ENCODE results near the gene TMEM186.
"Not testable (repeated sequence)": the region's sequence is repeated elsewhere in the genome, so short reads cannot be mapped to it uniquely, and the experiment has no call there.

TMEM186 gene

DNA sequence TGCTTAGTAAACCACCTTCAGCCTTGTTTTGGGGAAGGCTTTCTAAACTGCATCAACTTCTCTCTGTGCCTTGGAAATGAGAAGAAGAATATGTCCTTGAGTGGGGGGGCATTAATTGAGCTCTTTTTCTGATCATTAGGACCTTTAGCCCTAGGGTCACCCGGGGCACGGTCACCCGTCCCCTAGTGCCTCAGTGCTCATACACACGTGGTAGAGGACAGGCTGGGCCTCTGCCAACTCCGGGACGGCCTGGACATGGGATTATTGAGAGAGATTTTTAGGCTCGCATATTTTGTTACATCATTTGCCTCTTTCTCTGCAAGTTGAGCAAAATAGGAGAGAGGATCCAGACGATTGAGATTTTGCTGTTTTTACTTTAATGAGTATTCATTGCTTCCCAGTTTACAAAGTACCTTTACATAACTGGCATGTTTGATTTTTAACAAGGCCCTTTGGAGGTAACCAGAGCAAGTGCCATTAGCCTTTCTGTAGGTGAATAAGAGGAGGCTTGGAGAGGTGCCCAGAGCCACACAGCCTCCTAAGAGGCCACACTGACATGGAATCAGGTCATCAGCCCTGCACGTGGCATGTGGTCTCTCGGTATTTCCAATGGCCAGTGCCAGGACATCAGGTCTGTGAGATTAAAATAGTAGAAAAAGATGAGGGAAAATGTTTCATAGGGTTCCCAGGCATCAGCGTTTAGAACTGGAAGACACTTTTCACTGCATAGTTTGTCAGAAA lies 11.3 kb upstream of the TMEM186 start:
- DNase-seq = no peak

DNA sequence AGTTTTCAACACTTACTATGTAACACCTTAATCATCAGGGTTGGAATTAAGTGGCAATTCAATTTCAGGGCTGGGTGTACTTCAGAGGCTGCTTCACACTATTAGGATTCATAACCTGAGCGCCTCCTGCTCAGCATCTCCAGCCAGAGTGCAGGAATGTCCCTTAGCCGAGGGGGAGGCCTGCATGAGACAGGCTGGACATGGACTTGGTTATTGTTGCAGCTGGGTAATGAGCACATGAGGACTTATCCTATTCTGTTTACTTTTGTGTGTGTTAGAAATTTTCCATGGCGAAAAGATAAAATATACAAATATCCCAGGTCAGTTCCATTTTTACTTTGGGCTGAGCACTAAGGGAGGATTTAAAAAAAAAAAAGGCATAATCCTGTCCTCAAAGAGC lies 10.6 kb upstream of the TMEM186 start:
- no peak for DNase-seq

DNA sequence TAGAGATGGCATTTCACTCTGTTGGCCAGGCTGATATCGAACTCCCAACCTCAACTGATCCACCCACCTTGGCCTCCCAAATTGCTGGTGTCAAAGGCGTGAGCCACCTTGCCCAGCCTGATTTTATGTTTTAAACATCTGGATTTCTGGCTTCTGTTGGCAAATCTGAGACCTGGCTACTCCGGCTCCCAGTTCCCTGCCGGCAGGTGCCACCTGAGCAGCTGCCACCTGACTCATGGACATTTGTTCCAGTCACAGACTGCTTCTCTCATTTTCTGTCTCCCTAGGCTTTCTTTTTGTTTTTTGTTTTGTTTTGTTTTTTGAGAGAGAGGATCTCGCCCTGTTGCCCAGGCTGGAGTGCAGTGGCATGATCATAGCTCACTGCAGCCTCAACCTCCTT lies 9.8 kb upstream of the TMEM186 start:
- DNase-seq = no peak

DNA sequence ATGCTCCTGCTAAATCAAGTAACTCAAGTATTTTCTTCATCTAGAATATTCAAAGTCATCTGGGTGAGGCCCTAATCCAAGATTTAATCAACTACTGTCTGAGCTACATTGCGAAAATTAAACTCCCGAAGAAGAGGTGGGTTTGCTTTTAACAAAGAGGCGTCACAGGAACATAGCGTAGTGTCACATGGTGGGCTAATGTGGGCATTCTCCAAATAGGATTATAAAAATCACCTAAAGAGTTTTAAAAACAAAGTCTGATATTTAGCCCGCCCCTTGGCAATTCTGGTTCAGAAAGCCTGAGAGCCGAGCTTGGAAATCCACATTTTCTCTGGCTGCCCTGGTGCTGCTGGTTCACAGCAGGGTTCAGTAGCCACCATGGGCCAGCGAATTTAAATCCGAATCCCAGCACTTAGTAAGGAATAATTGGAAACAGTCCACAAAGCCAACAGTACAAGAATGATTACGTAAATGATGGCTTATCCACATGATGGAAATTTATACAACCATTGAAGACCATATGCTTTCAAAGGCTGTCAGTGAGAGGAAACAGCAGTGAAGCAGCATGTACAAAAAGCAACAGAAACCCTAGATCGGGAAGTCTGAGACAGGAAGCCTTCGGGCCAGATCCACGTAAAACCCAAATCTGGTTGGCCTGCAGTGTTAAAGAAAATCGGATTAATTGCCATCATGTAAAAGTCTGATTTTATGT lies 9.0 kb upstream of the TMEM186 start:
- DNase-seq = no peak

DNA sequence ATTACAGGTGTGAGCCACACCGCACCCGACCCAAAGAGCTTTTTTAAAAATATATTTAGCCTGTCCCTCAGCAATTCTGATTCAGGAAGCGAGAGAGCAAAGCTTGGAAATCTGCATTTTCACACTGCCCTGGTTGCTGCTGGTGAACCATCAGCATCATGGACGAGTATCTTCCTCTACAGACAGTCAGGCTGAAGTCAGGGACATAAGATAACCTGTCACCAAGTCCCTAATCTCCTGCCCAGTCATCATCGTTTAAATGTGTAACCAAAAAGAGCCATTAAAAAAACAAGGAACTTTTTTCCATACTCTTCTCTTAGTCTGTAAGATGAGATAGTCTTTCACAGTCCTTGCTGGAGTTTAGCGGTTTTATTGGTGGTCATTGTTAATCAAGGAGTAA lies 6.9 kb upstream of the TMEM186 start:
- DNase-seq = no peak

DNA sequence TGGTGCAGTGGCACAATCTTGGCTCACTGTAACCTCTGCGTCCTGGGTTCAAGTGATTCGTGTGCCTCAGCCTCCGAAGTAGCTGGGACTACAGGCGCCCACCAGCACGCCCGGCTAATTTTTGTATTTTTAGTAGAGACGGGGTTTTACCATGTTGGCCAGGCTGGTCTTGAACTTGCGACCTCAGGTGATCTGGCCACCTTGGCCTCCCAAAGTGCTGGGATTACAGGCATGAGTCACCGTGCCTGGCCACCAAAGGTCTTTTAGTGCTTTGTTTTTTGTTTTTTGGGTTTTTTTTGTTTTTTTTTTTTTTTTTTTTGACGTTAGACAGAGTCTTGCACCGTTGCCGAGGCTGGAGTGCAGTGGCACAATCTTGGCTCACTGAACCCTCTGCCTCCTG lies 6.3 kb upstream of the TMEM186 start:
- DNase-seq = not testable (repeated sequence)

DNA sequence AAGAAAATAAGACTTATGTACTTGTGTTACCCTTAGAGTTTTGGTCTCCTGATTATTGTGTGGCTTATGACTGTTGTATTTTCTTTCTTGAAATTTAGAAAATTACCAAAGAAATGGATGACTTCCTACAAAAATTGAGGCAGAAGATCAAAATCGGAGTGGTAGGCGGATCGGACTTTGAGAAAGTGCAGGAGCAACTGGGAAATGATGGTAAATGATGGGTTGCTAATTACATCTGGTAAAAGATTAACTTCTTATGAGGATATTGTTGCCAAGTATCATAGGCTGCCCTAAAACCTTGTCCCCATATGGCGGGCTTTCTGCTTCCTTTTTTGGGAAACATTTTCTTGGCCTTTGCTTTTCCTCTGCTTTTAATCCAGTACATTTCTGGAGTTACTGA lies 4.3 kb upstream of the TMEM186 start:
- DNase-seq = no peak

DNA sequence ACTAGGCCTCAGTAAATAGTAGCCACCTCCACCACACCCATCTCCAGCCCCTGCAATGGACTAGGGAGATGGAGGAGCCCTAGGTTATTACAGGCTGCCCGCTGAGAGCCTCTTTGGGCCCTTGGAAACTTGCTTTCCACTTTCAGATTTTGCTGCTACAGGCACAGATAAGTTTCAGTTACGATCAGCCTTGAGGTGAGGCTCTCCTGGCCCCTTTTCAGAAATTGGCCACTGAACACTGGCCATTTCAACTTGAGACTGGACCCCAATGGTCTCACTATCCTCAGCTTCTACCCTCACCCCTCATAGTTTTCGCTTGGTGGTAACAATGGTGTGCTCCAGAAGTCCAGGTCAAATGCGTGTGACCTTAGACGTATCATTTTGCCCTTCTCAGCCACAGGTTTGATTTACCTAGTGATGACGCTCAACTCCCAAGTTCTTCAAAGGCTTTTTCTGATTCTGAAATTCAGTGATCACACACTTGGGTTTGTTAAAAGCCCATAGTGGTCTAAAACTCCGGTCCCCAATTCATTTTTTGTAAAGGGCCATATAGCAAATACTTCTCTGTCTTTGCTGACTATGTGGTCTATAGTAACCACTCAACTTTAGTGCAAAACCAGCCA lies 1.2 kb upstream of the TMEM186 start:
- no peak for DNase-seq

DNA sequence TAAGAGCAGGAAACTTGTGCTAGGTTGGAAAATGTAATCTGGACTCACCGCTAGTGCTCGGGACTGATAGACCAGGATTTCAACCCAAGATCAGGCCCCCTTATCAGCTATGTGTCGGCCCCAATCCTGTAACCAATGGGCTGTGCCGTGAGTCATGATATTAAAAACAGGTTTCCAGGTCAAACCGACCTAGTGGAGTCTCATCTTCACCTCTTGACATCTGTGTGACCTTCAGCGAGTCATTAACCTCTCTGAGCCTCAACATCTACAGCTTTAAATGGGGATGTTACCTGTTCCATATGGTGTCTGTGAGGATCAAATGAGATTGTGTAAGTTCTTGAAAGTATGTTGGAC lies 712 bp upstream of the TMEM186 start:
- DNase-seq = no peak

DNA sequence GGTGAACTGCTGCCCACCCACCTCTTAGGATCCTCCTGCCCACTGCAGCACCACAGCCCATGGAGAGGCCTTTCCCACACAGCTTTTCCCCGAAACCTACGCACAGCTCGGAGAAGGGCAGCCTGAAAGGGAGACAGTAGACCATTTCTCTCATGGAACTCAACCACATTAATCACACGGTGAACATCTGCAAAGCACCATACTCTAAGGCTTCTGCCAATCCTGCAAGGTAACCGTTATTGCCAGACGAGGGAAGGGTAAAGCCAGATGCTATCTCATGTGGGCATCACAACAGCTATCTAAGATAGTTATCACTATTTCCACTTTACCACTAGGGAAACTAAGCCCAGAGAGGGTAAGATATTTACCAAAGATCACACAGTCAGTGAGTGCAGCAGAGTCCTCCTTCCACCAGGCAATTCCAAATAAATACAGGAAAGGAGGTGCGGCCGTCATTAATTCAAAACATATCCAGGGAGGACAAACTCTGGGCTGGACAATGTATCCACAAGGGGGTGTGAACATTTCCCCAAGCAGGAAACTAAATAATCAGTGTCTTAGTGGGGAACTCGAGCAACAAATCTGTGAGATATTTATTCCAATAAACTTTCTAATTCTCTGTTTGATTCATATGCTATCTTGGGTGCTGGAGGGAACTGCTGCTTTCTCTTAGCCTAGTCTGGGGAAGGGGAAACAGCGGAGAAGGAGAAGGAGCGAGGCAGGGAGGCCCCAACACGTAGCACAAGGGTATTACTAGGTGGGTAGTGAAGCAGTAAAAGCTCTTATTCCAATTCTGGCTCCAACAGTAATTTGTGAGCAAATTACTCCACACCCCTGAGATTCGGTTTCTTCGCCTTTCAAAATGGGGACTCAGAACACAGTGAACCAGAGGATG lies 723 bp downstream of the TMEM186 start:
- DNase-seq = no peak

DNA sequence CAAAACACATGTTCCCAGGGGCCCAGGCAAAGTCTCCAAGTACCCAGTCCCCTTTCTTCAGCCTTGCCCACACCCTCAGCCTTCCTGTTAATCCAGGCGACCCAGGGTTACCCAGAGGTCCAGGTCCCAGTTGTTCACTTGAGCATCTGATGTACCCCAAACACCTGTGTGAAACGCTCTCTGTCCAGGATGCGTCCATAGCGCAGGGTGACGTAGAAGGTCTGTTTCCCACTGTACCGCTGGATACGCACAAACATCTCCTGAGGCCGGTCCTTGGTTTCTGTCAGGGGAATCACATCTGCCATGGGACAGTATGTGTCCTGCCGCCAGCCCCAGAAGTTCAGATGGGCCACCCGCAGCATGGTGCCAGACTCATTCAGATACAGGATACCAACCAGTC lies 1.6 kb downstream of the TMEM186 start:
- no peak for DNase-seq

DNA sequence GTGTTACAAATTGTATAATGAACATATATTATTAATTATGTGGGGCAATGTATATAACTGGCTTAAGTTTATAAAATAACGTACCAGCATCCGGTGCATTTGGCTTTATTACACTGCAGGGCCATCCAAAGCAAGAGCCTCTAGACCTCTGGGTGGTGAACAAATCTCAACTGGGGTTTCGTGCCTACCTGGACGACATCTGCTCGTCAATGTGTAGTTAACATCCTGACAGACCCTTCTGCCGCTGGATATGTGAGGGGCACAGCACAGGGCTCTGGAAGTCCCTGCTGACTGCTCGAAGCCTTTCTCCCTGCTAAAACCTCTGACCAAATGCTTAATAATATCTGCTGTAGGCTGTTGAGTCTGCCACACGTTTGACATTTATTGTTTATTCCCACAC lies 2.3 kb downstream of the TMEM186 start:
- DNase-seq = no peak

DNA sequence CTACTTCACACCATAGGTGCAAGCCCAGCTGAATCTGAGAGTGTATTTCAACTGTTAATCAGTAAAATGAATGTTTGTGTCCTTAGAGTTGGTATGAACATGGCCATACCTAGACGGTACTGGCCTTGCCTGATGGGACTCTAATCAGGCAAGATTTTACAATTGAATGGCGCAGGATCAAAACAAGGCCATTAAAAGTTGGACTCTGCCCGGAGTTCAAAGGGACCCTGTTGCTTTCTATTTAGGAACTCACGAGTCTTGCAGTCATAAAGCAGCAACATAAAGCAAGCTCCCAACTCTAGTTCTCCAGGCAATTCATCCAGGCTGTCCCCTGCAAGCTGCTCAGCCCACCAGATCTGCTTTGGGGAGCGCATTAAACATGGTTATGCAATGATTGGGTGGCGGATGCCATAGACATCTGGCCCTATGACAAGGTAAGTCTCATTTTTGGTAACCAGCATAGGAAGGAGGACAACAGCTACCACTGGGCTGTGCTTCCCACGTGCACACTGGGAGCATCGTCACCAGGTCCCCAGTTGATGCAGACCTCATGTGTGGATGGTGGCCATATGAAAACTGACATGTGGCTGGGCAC lies 8.8 kb downstream of the TMEM186 start:
- no peak for DNase-seq

DNA sequence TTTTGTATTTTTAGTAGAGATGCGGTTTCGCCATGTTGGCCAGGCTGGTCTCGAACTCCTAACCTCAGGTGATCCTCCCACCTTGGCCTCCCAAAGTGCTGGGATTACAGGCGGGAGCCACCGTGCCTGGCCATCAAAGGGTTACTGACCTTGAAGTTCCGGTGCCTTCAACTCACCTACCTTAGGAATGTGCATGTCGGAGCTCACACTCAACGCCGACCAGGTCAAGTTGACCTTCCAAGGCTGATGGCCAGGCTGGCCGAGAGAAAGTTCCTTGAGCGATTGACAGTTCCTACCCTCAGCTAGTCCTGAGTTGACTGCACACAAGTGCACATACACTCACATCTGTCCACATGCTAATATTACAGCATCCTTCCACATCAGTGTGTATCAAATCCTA lies 11.1 kb downstream of the TMEM186 start:
- DNase-seq = not testable (repeated sequence)

DNA sequence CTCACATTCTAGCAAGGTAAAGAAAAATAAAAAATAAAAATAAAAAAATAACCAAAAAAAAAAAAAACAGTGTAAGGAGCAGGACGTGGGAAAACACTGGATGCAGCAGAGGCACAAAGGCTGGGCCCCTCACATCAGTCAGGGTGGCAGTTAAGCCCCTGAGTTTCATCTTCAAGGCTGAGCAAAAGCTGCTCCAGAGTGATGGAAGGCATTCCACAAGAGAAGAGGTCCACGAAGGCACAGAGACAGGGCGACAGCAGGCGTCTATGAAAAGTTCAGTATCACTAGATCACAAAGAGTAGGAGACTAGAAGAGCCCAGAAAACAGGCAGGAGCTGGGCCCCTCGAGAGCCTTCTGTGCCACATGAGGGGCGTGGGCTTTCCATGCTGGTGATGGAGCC lies 12.0 kb downstream of the TMEM186 start:
- DNase-seq = no peak

DNA sequence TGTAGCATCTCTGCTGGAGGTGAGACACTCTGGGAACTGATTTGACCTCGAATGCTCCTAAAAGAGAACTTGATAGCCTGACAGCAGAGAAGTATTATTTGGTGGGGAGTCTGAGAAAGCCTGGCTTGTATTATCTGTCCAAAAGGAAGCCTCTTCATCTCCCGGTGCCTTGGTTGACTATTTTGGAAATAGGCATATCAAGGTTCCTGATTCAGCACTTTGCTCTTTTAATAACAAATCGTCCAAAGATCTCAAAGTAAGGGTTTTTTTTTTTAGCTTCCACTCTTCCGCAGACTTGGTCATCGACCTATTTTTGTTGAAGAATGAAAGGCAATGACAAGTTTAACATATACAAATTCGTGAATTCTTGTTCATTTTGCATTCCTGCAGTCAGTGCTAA lies 14.8 kb downstream of the TMEM186 start:
- DNase-seq = no peak

DNA sequence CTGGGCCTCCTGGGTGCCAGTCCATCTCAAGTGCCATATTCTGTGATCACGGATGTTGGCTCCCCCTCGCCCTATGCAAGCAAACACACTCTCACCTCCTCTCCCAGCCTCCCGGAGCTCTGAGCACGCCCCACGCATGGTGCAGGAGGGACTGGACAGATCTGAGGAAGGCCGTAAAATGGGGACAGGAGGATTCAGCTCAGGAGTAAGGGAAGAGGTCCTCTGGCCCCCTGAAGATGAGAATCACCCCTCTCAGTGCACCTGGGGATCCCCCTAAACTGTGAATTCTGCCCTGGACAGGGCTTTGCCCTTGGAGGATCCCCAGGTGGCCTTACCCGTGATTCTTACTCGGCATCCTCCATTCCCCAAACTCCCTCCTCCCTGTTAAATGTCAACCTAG lies 15.6 kb downstream of the TMEM186 start:
- DNase-seq = no peak

DNA sequence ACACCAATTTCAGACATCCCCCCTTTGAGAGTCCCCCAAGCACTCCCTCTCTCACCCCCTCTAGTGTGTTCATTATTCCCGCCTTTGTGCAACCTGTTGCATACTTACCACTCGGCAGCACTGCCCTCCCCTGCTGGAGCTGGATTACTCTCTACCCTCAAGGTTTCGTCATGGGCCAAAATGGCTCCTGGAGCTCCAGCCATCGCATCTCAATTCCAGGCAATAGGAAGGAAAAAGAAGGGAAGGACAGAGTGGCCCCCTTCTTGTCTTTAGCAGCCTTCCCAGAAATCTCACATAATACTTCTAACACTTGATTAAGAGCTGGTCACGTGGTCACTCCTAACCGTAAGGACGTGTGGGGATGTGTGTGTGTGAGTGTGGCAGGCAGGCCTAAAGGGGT lies 20.2 kb downstream of the TMEM186 start:
- DNase-seq = no peak

DNA sequence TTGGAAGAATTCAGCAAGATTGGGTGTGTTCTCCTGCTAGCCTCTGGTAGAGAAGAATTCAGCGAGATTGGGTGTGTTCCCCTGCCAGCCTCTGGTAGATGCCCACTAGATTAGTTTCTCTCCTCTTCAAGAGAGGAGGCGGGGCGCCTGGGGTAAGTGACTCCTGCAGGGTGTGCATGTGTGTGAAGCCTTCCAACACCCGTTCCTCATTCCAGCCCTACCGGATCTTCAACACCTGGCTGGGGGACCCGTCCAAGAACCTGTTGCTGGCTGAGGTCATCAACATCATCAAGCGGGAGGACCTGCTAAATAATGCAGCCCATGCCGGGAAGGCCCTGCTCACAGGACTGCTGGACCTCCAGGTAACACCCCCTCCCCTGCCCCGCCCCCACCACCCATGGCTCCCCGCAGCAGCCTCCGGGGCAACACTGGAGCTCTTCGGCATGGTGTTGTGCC lies 21.3 kb downstream of the TMEM186 start:
- DNase-seq = no peak

DNA sequence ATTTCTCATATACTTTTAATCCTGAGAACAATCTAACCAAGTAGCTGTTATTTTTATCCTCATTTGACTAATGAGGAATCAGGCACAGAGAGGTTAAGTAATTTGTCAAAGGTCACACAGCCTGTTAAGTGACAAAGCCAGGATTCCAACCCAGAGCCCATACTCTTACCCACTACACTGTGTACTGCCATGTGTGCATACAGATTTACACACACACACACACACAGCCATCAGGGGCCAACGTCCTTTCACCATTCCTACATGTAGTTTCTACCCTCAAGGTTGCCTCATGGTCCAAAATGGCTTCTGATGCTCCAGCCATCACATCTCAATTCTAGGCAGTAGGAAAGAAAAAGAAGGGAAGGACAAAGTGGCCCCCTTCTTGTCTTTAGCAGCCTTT lies 22.1 kb downstream of the TMEM186 start:
- no peak for DNase-seq

DNA sequence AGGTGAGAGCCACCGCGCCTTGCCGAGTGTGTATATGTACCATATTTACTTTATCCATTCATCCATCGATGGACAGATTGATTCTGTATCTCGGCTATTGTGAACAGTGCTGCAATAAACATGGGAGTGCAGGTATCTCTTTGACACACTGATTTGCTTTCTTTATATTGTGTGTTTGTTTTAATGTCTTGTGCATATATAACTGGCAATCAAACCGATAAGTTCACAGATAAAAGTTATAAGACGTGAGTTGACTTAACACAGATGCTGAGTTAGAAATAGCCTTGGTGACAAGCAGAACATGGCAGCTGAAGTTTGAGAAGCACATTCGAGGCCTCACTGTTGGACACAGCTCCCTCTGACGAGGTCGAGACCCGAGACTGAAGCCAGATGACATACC lies 23.2 kb downstream of the TMEM186 start:
- no peak for DNase-seq

DNA sequence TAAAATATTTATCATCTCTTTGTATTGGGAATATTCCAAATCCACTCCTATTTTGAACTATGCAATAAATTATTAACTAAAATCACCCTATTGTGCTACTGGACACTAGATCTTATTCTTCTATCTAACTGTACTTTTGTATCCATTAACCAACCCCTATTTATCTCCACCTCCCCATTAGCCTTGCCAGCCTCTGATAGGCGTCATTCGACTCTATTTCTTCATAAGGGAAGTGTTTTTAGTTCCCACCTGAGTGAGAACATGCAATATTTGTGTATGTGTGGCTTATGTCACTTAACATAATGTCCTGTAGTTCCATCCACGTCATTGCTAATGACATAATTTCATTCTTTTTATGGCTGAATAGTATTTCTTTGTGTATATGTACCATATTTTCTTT lies 23.9 kb downstream of the TMEM186 start:
- DNase-seq = no peak

DNA sequence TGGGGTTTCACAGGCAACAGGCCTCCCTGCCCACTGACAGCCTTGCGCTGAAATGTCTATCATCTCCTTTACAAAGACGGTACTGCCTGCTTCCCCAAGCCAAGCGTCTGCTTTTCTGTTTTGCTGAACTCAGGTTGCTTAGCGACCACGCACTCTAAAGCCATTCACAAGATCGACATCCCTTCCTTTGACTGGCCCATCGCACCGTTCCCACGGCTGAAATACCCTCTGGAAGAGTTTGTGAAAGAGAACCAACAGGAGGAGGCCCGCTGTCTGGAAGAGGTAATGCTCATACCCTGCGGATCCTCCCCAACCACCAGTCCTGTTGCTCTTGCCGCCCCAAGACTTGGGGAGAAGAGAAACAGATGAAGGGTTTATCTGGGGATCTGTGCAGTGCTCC lies 28.7 kb downstream of the TMEM186 start:
- no peak for DNase-seq

Data from activated CD4-positive, alpha-beta T cell treated with anti-CD3 and anti-CD28 coated beads for 1 hour (primary cell).